ENCODE data around the gene ABCA1. TPM values are rescaled to one million over a fixed set of nuclear protein-coding genes. Genes with fewer than 3 reads are reported as not detected.

The ABCA1 gene
- total RNA-seq, 1 experiment from 2014 or later, result 0.69 TPM

DNA sequence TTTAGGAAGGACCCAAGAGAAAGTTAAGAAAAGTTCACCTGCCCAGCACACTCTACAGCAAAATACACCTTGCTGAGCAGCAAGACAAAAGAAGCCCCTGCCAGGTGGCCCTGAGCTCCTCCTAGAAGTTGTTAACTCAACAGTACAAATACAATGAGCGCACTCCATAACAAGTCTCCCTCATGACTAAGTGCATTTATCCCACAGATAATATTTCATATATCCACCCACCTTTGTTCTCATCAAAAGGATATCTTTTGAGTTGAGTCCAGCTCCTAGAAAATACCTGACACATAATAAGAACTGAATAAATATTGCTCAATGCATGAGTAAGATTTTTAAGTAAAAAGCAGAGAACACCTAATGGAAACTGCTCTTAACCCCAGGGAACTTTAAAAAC is 73.3 kb downstream of the ABCA1 start:
- CTCF ChIA-PET, result no interaction called here
- no peak for TF ChIP-seq CTCF (conservative IDR thresholded peaks at IDR 0.05; ENCODE audit: low read depth, low read length)
- TF ChIP-seq EZH2 (IDR thresholded peaks at IDR 0.05; ENCODE audit: borderline replicate concordance, low read depth, low read length, poor library complexity, severe bottlenecking), result no peak
- no peak overlapping the region for H3K4me3 ChIP-seq (ENCODE audit: low read depth, low read length, poor library complexity, severe bottlenecking)
- no peaks in the 10 kb centered on the region for H3K36me3 ChIP-seq (ENCODE audit: insufficient read depth, low read length, poor library complexity, severe bottlenecking)
- H3K4me1 ChIP-seq (ENCODE audit: insufficient read depth, low read length, poor library complexity, severe bottlenecking), result no peaks in the 10 kb centered on the region
- DNase-seq (ENCODE audit: low spot score), result no peak
- H3K27ac ChIP-seq (ENCODE audit: low read depth, low read length, poor library complexity, severe bottlenecking), result no peak overlapping the region
- no TSS peak for BruUV-seq (replicated peaks)
- POLR2A ChIA-PET (ENCODE audit: low non-redundant PET), result no interaction called here
- intact Hi-C loops (cut with micrococcal nuclease; ENCODE audit: unreplicated experiment), result no loop called here
- H3K9me3 ChIP-seq (ENCODE audit: low read depth, low read length, poor library complexity, severe bottlenecking), result no peaks in the 10 kb centered on the region
- H3K27me3 ChIP-seq (replicated peaks; ENCODE audit: insufficient read depth, low read depth, low read length, poor library complexity), result no peaks in the 10 kb centered on the region

DNA sequence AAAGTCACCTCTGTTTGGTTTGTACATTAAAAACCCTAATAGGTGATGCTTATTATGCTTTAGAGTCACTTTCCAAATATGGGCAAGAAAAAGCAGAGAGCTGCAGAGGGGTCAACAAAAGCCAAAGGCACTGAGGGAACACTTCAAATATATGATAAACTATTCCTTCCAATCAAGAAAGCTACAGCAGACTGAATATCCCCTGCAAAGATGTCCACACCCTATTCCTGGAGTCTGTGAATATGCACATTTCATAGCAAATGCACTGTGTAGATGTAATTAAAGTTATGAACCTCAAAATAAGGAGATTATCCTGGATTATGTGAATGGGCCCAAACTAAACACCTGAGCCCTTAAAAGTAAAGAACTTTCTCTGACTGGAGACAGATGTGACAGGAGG is 74.3 kb downstream of the ABCA1 start:
- CTCF ChIA-PET, result no interaction called here
- no peak overlapping the region for H3K27ac ChIP-seq (ENCODE audit: low read depth, low read length, poor library complexity, severe bottlenecking)
- POLR2A ChIA-PET (ENCODE audit: low non-redundant PET), result no interaction called here
- no peaks in the 10 kb centered on the region for H3K4me1 ChIP-seq (ENCODE audit: insufficient read depth, low read length, poor library complexity, severe bottlenecking)
- intact Hi-C loops (cut with micrococcal nuclease; ENCODE audit: unreplicated experiment), result no loop called here
- no peak overlapping the region for H3K4me3 ChIP-seq (ENCODE audit: low read depth, low read length, poor library complexity, severe bottlenecking)
- no peaks in the 10 kb centered on the region for H3K27me3 ChIP-seq (replicated peaks; ENCODE audit: insufficient read depth, low read depth, low read length, poor library complexity)
- no peaks in the 10 kb centered on the region for H3K9me3 ChIP-seq (ENCODE audit: low read depth, low read length, poor library complexity, severe bottlenecking)
- no TSS peak for BruUV-seq (replicated peaks)
- no peak for DNase-seq (ENCODE audit: low spot score)
- TF ChIP-seq EZH2 (IDR thresholded peaks at IDR 0.05; ENCODE audit: borderline replicate concordance, low read depth, low read length, poor library complexity, severe bottlenecking) (no peak), CTCF (conservative IDR thresholded peaks at IDR 0.05; ENCODE audit: low read depth, low read length) (no peak)
- H3K36me3 ChIP-seq (ENCODE audit: insufficient read depth, low read length, poor library complexity, severe bottlenecking), result no peaks in the 10 kb centered on the region

DNA sequence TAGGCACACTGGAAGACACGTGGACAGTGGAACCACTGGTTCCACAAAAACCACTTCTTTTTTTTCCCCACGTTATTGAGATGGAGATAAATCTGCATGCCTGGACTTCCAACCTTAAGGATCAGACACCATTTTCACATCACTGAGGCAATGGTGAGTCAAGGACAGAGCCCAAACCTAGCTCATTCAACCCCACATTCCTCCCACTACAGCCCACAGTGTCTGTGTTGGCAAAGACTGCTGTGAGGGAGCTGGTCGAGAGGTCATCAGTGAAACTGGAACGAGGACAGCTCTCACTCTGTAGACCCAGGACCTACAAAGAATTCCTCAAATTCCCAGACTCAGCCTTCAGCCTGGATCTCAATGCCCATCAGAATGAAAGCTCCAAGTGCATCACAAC is 74.8 kb downstream of the ABCA1 start:
- intact Hi-C loops (cut with micrococcal nuclease; ENCODE audit: unreplicated experiment), result no loop called here

More for the DNA sequence above, 74.8 kb downstream of the ABCA1 start:
- no peaks in the 10 kb centered on the region for H3K4me1 ChIP-seq (ENCODE audit: insufficient read depth, low read length, poor library complexity, severe bottlenecking)
- H3K27me3 ChIP-seq (replicated peaks; ENCODE audit: insufficient read depth, low read depth, low read length, poor library complexity), result no peaks in the 10 kb centered on the region
- no peak for DNase-seq (ENCODE audit: low spot score)
- H3K27ac ChIP-seq (ENCODE audit: low read depth, low read length, poor library complexity, severe bottlenecking), result no peak overlapping the region
- H3K36me3 ChIP-seq (ENCODE audit: insufficient read depth, low read length, poor library complexity, severe bottlenecking), result no peaks in the 10 kb centered on the region
- H3K4me3 ChIP-seq (ENCODE audit: low read depth, low read length, poor library complexity, severe bottlenecking), result no peak overlapping the region
- POLR2A ChIA-PET (ENCODE audit: low non-redundant PET), result no interaction called here
- CTCF ChIA-PET, result no interaction called here
- no peaks in the 10 kb centered on the region for H3K9me3 ChIP-seq (ENCODE audit: low read depth, low read length, poor library complexity, severe bottlenecking)
- TF ChIP-seq EZH2 (IDR thresholded peaks at IDR 0.05; ENCODE audit: borderline replicate concordance, low read depth, low read length, poor library complexity, severe bottlenecking) (no peak), CTCF (conservative IDR thresholded peaks at IDR 0.05; ENCODE audit: low read depth, low read length) (no peak)
- no TSS peak for BruUV-seq (replicated peaks)
